Right atrium auricular region (tissue), 2 donors: ENCODE results near the gene PRR5L. TPM values are rescaled to one million over a fixed set of nuclear protein-coding genes. Genes with fewer than 3 reads are reported as not detected.

Experiments
- DNase-seq: peaks from one replicate; pipeline ENCODE4 v3.0.0-alpha.2; 2019; ENCODE audit warnings: low spot score
- H3K27ac ChIP-seq, 2 donors: fragments of 200-600 bp; sonication (generic); 1 replicate in 1 of 2; 2 replicates in 1 of 2; pipeline ENCODE4 v1.5.1; 2016 to 2019
- H3K27me3 ChIP-seq, 2 donors: fragments of 200-600 bp; sonication (generic); one replicate each; pipeline versions ENCODE4 v1.5.1 to v1.6.0; 2017 to 2019
- H3K36me3 ChIP-seq: fragments of 200-600 bp; sonication (generic); one replicate; pipeline ENCODE4 v1.5.1; 2016
- H3K4me1 ChIP-seq, 2 donors: fragments of 200-600 bp; sonication (generic); one replicate each; pipeline versions ENCODE4 v1.5.1 to v1.6.0; 2017 to 2019
- H3K4me3 ChIP-seq, 2 donors: fragments of 200-600 bp; sonication (generic); 1 replicate in 1 of 2; 2 replicates in 1 of 2; pipeline ENCODE4 v1.5.1; 2017 to 2019; ENCODE audit warnings: mild to moderate bottlenecking in 1 of 2, moderate library complexity in 1 of 2
- H3K9me3 ChIP-seq, 2 donors: fragments of 200-600 bp; sonication (generic); one replicate each; pipeline ENCODE4 v1.5.1; 2019
- CTCF ChIP-seq, 2 donors: fragments of 200-600 bp; sonication (generic); IDR thresholded peaks; one replicate each; pipeline ENCODE4 v1.5.1; 2019; ENCODE audit warnings: antibody characterized with exemption in 2 of 2
- total RNA-seq, 2 donors: library from RNA; depleted of rRNA; stranded (reverse); fragments of >200 nt; gene quantifications; one replicate each; pipeline ENCODE4 v1.1.0, GENCODE V29; 2016

Gene PRR5L
- total RNA-seq, 2 donors from 2014 or later: 1.3 to 6.8 TPM

GRCh38 chr11:36271794-36272407 lies 24.2 kb upstream of the PRR5L start:
- TF ChIP-seq CTCF (IDR thresholded peaks at IDR 0.05): no peak
- Histone ChIP-seq H3K27ac (no peak overlapping the region), H3K36me3 (peaks cover 53% of the 10 kb centered on the region), H3K4me1 (no peaks in the 10 kb centered on the region), H3K4me3 (no peak overlapping the region), H3K27me3 (no peaks in the 10 kb centered on the region), H3K9me3 (peaks cover 0 to 12% of the 10 kb centered on the region in 2 donors)
- DNase-seq: no peak

DNA sequence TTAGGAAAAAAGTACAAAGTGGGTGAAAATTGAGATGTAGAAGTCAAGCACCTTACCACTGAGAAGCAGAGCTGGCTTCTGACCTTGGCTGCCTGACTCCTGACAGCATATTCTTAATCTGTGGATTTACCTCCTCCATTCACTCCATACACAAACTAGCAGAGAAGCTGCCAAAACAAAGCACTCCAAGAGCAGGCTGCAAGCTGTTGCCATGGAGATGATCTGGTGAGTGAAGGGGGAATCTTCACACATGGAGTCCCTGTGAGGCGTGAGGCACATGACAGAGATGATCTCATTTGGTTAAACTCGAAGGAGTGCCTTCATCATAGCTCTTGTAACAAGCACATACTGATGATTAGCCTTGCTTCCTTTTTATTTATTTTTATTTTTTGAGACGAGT lies 23.0 kb upstream of the PRR5L start:
- Histone ChIP-seq H3K9me3 (peaks cover 0 to 12% of the 10 kb centered on the region in 2 donors), H3K4me1 (no peaks in the 10 kb centered on the region), H3K4me3 (no peak overlapping the region), H3K36me3 (peaks cover 54% of the 10 kb centered on the region), H3K27ac (no peak overlapping the region), H3K27me3 (no peaks in the 10 kb centered on the region)
- TF ChIP-seq CTCF (IDR thresholded peaks at IDR 0.05): no peak
- DNase-seq: peak; percentile 16

DNA sequence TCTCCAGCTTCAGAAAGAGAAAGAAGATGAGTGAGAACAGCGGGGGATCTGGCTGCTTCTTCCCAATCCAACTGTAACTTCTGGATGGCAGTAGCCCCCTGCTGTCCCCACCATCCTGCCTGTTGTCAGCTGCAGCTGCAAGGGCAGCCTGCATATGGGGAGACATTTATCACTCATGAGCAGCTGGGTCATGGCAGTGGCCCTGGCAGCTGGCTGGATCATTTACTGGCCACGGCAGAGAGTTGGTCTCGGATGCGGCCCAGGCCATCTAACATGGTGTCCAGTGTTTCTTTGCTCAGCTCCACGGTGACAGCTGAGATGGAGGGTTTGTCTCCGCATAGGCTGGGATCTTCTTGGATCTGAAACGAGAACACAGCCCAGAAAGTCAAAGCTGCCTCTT lies 21.7 kb upstream of the PRR5L start:
- H3K4me3 ChIP-seq: no peak overlapping the region
- DNase-seq: peak; percentile 38
- no peaks in the 10 kb centered on the region for H3K4me1 ChIP-seq
- no peaks in the 10 kb centered on the region for H3K27me3 ChIP-seq
- H3K27ac ChIP-seq: no peak overlapping the region
- peaks cover 0 to 12% of the 10 kb centered on the region in 2 donors for H3K9me3 ChIP-seq
- H3K36me3 ChIP-seq: peaks cover 54% of the 10 kb centered on the region
- no peak for TF ChIP-seq CTCF (IDR thresholded peaks at IDR 0.05)

GRCh38 chr11:36278531-36279282 lies 17.4 kb upstream of the PRR5L start:
- peaks cover 0 to 4% of the 10 kb centered on the region in 2 donors for H3K4me1 ChIP-seq
- TF ChIP-seq CTCF (IDR thresholded peaks at IDR 0.05): no peak
- no peaks in the 10 kb centered on the region for H3K9me3 ChIP-seq
- no peak for DNase-seq
- H3K27ac ChIP-seq: no peak overlapping the region
- no peaks in the 10 kb centered on the region for H3K27me3 ChIP-seq
- peaks cover 33% of the 10 kb centered on the region for H3K36me3 ChIP-seq
- H3K4me3 ChIP-seq: no peak overlapping the region

GRCh38 chr11:36280531-36280930 lies 15.6 kb upstream of the PRR5L start:
- H3K36me3 ChIP-seq: peaks cover 15% of the 10 kb centered on the region
- no peak overlapping the region for H3K4me3 ChIP-seq
- no peaks in the 10 kb centered on the region for H3K27me3 ChIP-seq
- DNase-seq: no peak
- H3K27ac ChIP-seq: no peak overlapping the region
- H3K4me1 ChIP-seq: peaks cover 0 to 4% of the 10 kb centered on the region in 2 donors
- no peak for TF ChIP-seq CTCF (IDR thresholded peaks at IDR 0.05)
- H3K9me3 ChIP-seq: no peaks in the 10 kb centered on the region
